ENCODE measurements around the gene COL20A1.

DNA sequence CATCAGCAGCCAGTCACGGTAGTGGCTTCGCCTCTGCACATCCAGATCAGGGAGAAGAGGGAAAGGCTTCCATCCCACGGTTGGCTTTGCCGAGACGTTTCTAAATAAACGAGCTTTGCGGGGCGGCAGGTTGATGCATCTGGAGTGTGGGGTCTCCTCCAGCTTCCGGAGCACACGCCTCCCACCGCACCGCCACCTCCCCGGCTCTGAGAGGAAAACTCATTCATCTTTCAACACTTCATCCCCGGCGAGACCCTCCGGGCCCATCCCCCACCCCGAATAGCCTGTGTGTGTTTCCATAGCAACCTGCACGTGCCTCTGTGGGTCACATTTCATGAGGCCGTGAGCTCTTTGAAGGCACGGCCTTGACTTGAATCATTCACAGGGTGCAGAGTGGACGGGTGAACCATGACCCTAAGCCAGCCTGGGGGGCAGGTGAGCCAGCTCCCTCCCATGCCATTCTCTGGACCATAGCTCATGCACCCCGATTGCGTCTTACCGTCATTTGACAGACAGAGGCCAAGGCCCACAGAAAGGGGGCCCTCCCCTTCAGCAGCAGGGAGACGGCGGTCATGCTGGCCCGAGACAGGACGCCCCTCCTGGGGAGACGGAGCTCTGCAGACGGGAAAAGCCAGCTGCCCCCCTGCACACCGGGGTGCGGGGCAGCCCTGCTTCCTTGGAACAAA lies 84.4 kb downstream of the COL20A1 start:
- TF ChIP-seq ZC3H10 (CRISPR knock-in tag; IDR thresholded peaks at IDR 0.05) = no peak
- TF ChIP-seq, protein P1, sequence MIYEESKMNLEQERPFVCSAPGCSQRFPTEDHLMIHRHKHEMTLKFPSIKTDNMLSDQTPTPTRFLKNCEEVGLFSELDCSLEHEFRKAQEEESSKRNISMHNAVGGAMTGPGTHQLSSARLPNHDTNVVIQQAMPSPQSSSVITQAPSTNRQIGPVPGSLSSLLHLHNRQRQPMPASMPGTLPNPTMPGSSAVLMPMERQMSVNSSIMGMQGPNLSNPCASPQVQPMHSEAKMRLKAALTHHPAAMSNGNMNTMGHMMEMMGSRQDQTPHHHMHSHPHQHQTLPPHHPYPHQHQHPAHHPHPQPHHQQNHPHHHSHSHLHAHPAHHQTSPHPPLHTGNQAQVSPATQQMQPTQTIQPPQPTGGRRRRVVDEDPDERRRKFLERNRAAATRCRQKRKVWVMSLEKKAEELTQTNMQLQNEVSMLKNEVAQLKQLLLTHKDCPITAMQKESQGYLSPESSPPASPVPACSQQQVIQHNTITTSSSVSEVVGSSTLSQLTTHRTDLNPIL (CRISPR knock-in tag; IDR thresholded peaks at IDR 0.05; ENCODE audit: low read depth) = no peak
- TF ChIP-seq ZNF565 (CRISPR knock-in tag; conservative IDR thresholded peaks at IDR 0.05; ENCODE audit: low read depth) = no peak
